Ishikawa (cell line): ENCODE measurements around the gene ATF2.

ENCODE experiments used
- CEBPB ChIP-seq: IDR thresholded peaks from 2 replicates; pipeline ENCODE4 v1.6.1; 2012
- EGR1 ChIP-seq: IDR thresholded peaks from 2 replicates; pipeline ENCODE4 v1.6.1; 2012
- EP300 ChIP-seq: IDR thresholded peaks from 2 replicates; pipeline ENCODE4 v1.6.1; 2012; ENCODE audit warnings: borderline replicate concordance
- RAD21 ChIP-seq: IDR thresholded peaks from 2 replicates; pipeline ENCODE4 v1.6.1; 2012; ENCODE audit warnings: low read depth
- TAF1 ChIP-seq: IDR thresholded peaks from 2 replicates; pipeline ENCODE4 v1.6.1; 2012; ENCODE audit warnings: low read depth, mild to moderate bottlenecking
- TEAD4 ChIP-seq: IDR thresholded peaks from 2 replicates; pipeline ENCODE4 v1.6.1; 2012
- ZBTB7A ChIP-seq: IDR thresholded peaks from 2 replicates; pipeline ENCODE4 v1.6.1; 2012; ENCODE audit warnings: low read depth
- TF ChIP-seq, protein P1 (sequence below): IDR thresholded peaks from 2 replicates; pipeline ENCODE4 v1.6.1; 2012
- TF ChIP-seq, protein P2 (sequence below): IDR thresholded peaks from 2 replicates; pipeline ENCODE4 v1.6.1; 2012; ENCODE audit warnings: low read depth, mild to moderate bottlenecking
- TF ChIP-seq, protein P3 (sequence below): IDR thresholded peaks from 2 replicates; pipeline ENCODE4 v1.6.1; 2012

DNA sequence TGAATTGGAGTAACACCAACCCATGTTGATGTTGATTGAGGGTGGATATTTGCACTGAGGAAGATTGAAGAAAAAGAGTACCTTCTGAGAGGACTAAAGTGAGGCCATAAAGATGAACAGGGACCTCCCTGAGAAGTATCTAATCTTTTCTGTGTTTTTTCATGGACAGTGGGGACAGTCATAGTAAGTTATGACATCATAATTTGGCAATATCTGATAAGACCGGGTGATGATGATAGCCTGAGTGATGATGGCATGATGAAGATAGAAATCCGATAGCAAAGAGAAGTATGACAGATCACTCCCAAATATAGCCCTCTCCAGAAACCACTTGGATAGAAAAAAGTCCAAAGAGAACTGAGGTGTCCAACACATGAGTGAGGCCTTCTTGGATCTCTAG is 15.7 kb upstream of the ATF2 start:
- no peak for TF ChIP-seq EP300
- TF ChIP-seq, protein P1, sequence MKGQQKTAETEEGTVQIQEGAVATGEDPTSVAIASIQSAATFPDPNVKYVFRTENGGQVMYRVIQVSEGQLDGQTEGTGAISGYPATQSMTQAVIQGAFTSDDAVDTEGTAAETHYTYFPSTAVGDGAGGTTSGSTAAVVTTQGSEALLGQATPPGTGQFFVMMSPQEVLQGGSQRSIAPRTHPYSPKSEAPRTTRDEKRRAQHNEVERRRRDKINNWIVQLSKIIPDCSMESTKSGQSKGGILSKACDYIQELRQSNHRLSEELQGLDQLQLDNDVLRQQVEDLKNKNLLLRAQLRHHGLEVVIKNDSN, result no peak
- no peak for TF ChIP-seq EGR1
- TF ChIP-seq, protein P2, sequence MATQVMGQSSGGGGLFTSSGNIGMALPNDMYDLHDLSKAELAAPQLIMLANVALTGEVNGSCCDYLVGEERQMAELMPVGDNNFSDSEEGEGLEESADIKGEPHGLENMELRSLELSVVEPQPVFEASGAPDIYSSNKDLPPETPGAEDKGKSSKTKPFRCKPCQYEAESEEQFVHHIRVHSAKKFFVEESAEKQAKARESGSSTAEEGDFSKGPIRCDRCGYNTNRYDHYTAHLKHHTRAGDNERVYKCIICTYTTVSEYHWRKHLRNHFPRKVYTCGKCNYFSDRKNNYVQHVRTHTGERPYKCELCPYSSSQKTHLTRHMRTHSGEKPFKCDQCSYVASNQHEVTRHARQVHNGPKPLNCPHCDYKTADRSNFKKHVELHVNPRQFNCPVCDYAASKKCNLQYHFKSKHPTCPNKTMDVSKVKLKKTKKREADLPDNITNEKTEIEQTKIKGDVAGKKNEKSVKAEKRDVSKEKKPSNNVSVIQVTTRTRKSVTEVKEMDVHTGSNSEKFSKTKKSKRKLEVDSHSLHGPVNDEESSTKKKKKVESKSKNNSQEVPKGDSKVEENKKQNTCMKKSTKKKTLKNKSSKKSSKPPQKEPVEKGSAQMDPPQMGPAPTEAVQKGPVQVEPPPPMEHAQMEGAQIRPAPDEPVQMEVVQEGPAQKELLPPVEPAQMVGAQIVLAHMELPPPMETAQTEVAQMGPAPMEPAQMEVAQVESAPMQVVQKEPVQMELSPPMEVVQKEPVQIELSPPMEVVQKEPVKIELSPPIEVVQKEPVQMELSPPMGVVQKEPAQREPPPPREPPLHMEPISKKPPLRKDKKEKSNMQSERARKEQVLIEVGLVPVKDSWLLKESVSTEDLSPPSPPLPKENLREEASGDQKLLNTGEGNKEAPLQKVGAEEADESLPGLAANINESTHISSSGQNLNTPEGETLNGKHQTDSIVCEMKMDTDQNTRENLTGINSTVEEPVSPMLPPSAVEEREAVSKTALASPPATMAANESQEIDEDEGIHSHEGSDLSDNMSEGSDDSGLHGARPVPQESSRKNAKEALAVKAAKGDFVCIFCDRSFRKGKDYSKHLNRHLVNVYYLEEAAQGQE, result no peak
- TF ChIP-seq TAF1, result no peak
- TF ChIP-seq, protein P3, sequence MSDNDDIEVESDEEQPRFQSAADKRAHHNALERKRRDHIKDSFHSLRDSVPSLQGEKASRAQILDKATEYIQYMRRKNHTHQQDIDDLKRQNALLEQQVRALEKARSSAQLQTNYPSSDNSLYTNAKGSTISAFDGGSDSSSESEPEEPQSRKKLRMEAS, result no peak
- TF ChIP-seq TEAD4, result no peak
- no peak for TF ChIP-seq ZBTB7A
- no peak for TF ChIP-seq CEBPB
- TF ChIP-seq RAD21, result no peak
